HEK293 (cell line): Measurements from ENCODE around the gene IL1RAP.

Experiments
- CTCF ChIA-PET: fragments of 350-600 bp; formaldehyde crosslinking; extraction: SDS; loops from one replicate; lab custom pipeline; 2021; ENCODE audit warnings: antibody characterized with exemption; lab: Yijun Ruan, JAX
- POLR2A ChIA-PET: fragments of 300-600 bp; formaldehyde crosslinking; extraction: SDS; loops from one replicate; lab custom pipeline; 2020; ENCODE audit warnings: antibody characterized with exemption, inconsistent platforms; lab: Yijun Ruan, JAX
- H3K27ac ChIP-seq: fragments of 200-500 bp; sonication (Bioruptor generic); 2 replicates; pipeline ENCODE4 v1.5.1; 2014; ENCODE audit warnings: low read depth, low read length, control low read depth, inconsistent platforms; ENCODE audit errors: extremely low read depth
- H3K36me3 ChIP-seq, 2 experiments: fragments of 200-500 bp in 1 of 2; sonication (Bioruptor generic) in 1 of 2; 1 replicate in 1 of 2; 2 replicates in 1 of 2; pipeline ENCODE4 v1.5.1; 2014 to 2017; ENCODE audit warnings: inconsistent platforms in 2 of 2, low read length in 2 of 2; ENCODE audit not compliant: control insufficient read depth in 2 of 2, insufficient read depth in 1 of 2
- H3K4me1 ChIP-seq: fragments of 200-500 bp; sonication (Bioruptor generic); 2 replicates; pipeline ENCODE4 v1.5.1; 2014; ENCODE audit warnings: mild to moderate bottlenecking, low read length, inconsistent platforms; ENCODE audit not compliant: control insufficient read depth, insufficient read depth
- H3K4me3 ChIP-seq: 2 replicates; pipeline ENCODE4 v1.5.1; 2011; ENCODE audit warnings: low read depth, mild to moderate bottlenecking, control low read depth, low read length, moderate library complexity
- H3K9me3 ChIP-seq: fragments of 200-500 bp; sonication (Bioruptor generic); 2 replicates; pipeline ENCODE4 v1.5.1; 2014; ENCODE audit warnings: low read depth, low read length, inconsistent platforms; ENCODE audit not compliant: control insufficient read depth, insufficient read depth
- HIC1 ChIP-seq: fragments of 450-650 bp; formaldehyde crosslinking; IDR thresholded peaks from 2 replicates; pipeline ENCODE4 v1.5.1; 2016; ENCODE audit warnings: missing biosample characterization, missing genetic modification characterization
- KLF16 ChIP-seq: fragments of 450-650 bp; formaldehyde crosslinking; IDR thresholded peaks from 2 replicates; pipeline ENCODE4 v1.5.1; 2017; ENCODE audit warnings: missing biosample characterization, missing genetic modification characterization
- KLF7 ChIP-seq: fragments of 450-650 bp; formaldehyde crosslinking; IDR thresholded peaks from 2 replicates; pipeline ENCODE4 v1.5.1; 2016; ENCODE audit warnings: missing biosample characterization, missing genetic modification characterization, borderline replicate concordance
- SCRT1 ChIP-seq: fragments of 450-650 bp; formaldehyde crosslinking; IDR thresholded peaks from 2 replicates; pipeline ENCODE4 v1.5.1; 2016; ENCODE audit warnings: missing biosample characterization, missing genetic modification characterization, borderline replicate concordance
- ZNF169 ChIP-seq: fragments of 450-650 bp; formaldehyde crosslinking; IDR thresholded peaks from 2 replicates; pipeline ENCODE4 v1.5.1; 2016; ENCODE audit warnings: missing biosample characterization, missing genetic modification characterization
- ZNF184 ChIP-seq: fragments of 450-650 bp; IDR thresholded peaks from 2 replicates; pipeline ENCODE4 v1.5.1; 2018; ENCODE audit warnings: missing biosample characterization, mild to moderate bottlenecking, missing genetic modification characterization
- ZNF19 ChIP-seq: fragments of 450-650 bp; formaldehyde crosslinking; IDR thresholded peaks from 2 replicates; pipeline ENCODE4; 2016; ENCODE audit warnings: missing biosample characterization, missing genetic modification characterization, low read depth
- ZNF2 ChIP-seq: fragments of 450-650 bp; formaldehyde crosslinking; IDR thresholded peaks from 2 replicates; pipeline ENCODE4 v1.5.1; 2016; ENCODE audit warnings: missing biosample characterization, missing genetic modification characterization
- ZNF266 ChIP-seq: fragments of 450-650 bp; formaldehyde crosslinking; IDR thresholded peaks from 2 replicates; pipeline ENCODE4 v1.5.1; 2016; ENCODE audit warnings: missing biosample characterization, missing genetic modification characterization, low read depth
- ZNF433 ChIP-seq: fragments of 450-650 bp; formaldehyde crosslinking; IDR thresholded peaks from 2 replicates; pipeline ENCODE4 v1.5.1; 2016; ENCODE audit warnings: missing biosample characterization, missing genetic modification characterization, low read depth
- ZNF449 ChIP-seq: fragments of 450-650 bp; formaldehyde crosslinking; IDR thresholded peaks from 2 replicates; pipeline ENCODE4 v1.5.1; 2017; ENCODE audit warnings: missing biosample characterization, mild to moderate bottlenecking, missing genetic modification characterization, moderate library complexity
- ZNF513 ChIP-seq: fragments of 450-650 bp; IDR thresholded peaks from 2 replicates; pipeline ENCODE4 v1.5.1; 2018; ENCODE audit warnings: missing biosample characterization, missing genetic modification characterization
- ZNF521 ChIP-seq: fragments of 450-650 bp; formaldehyde crosslinking; IDR thresholded peaks from 2 replicates; pipeline ENCODE4 v1.5.1; 2017; ENCODE audit warnings: missing biosample characterization, mild to moderate bottlenecking, missing genetic modification characterization
- ZNF624 ChIP-seq: fragments of 450-650 bp; formaldehyde crosslinking; IDR thresholded peaks from 2 replicates; pipeline ENCODE4 v1.5.1; 2017; ENCODE audit warnings: missing biosample characterization, missing genetic modification characterization
- ZNF707 ChIP-seq: fragments of 450-650 bp; formaldehyde crosslinking; IDR thresholded peaks from 2 replicates; pipeline ENCODE4 v1.5.1; 2016; ENCODE audit warnings: missing biosample characterization, missing genetic modification characterization
- ZNF776 ChIP-seq: fragments of 450-650 bp; formaldehyde crosslinking; IDR thresholded peaks from 2 replicates; pipeline ENCODE4 v1.5.0; 2017; ENCODE audit warnings: missing biosample characterization, missing genetic modification characterization, borderline replicate concordance
- ZNF777 ChIP-seq: fragments of 450-650 bp; formaldehyde crosslinking; IDR thresholded peaks from 2 replicates; pipeline ENCODE4 v1.5.1; 2017; ENCODE audit warnings: missing biosample characterization, missing genetic modification characterization, borderline replicate concordance
- ZNF792 ChIP-seq: fragments of 450-650 bp; formaldehyde crosslinking; IDR thresholded peaks from 2 replicates; pipeline ENCODE4 v1.5.1; 2016; ENCODE audit warnings: missing biosample characterization, missing genetic modification characterization
- ZNF830 ChIP-seq: fragments of 450-650 bp; IDR thresholded peaks from 2 replicates; pipeline ENCODE4 v1.5.0; 2018; ENCODE audit warnings: missing biosample characterization, missing genetic modification characterization, low read depth, mild to moderate bottlenecking, moderate library complexity
- ZXDB ChIP-seq: fragments of 450-650 bp; formaldehyde crosslinking; IDR thresholded peaks from 2 replicates; pipeline ENCODE4 v1.5.1; 2016; ENCODE audit warnings: missing biosample characterization, missing genetic modification characterization

The IL1RAP gene

GRCh38 chr3:190556351-190556750 is 42.5 kb downstream of the IL1RAP start:
- no peak overlapping the region for H3K27ac ChIP-seq
- TF ChIP-seq ZNF449 (no peak), ZNF792 (no peak), ZNF707 (tag by site-specific recombination) (no peak), SCRT1 (tag by site-specific recombination) (no peak), ZNF2 (tag by site-specific recombination) (no peak), ZNF521 (tag by site-specific recombination) (no peak), ZNF830 (tag by site-specific recombination) (no peak), ZNF433 (no peak)
- no peaks in the 10 kb centered on the region for H3K4me1 ChIP-seq
- no peaks in the 10 kb centered on the region for H3K36me3 ChIP-seq
- H3K4me3 ChIP-seq, result no peak overlapping the region
- CTCF ChIA-PET, result no interaction called here
- POLR2A ChIA-PET, result no interaction called here
- no peaks in the 10 kb centered on the region for H3K9me3 ChIP-seq

- ChIA-PET POLR2A (no interaction called here), CTCF (no interaction called here)
- Histone ChIP-seq H3K27ac (no peak overlapping the region), H3K4me1 (no peaks in the 10 kb centered on the region)
- no peak for TF ChIP-seq ZNF521 (tag by site-specific recombination)
- no peak for TF ChIP-seq ZNF513 (tag by site-specific recombination)
- TF ChIP-seq, all 188 proteins: peak for 0
- Histone ChIP-seq H3K9me3 (no peaks in the 10 kb centered on the region), H3K36me3 (no peaks in the 10 kb centered on the region), H3K4me3 (no peak overlapping the region)
Measured at GRCh38 chr3:190557296-190557695, 43.4 kb downstream of the IL1RAP start.

- Histone ChIP-seq H3K4me1 (no peaks in the 10 kb centered on the region), H3K4me3 (no peak overlapping the region), H3K9me3 (no peaks in the 10 kb centered on the region), H3K36me3 (no peaks in the 10 kb centered on the region), H3K27ac (no peak overlapping the region)
- CTCF ChIA-PET, result interaction anchor here (0.7 kb wide), 1 partner anchor 148 kb away, joined by 4 read pairs; no protein-coding TSS in a partner anchor
- no peak for TF ChIP-seq KLF16 (tag by site-specific recombination)
- TF ChIP-seq ZNF184 (tag by site-specific recombination), result no peak
- no peak for TF ChIP-seq KLF7
- TF ChIP-seq ZNF2 (tag by site-specific recombination), result no peak
- TF ChIP-seq HIC1, result no peak
- no peak for TF ChIP-seq ZXDB
- TF ChIP-seq ZNF777, result no peak
- no peak for TF ChIP-seq ZNF624 (tag by site-specific recombination)
- TF ChIP-seq ZNF19 (tag by site-specific recombination), result no peak
- no peak for TF ChIP-seq ZNF521 (tag by site-specific recombination)
- TF ChIP-seq ZNF776, result no peak
- TF ChIP-seq ZNF266 (tag by site-specific recombination), result no peak
- no peak for TF ChIP-seq ZNF169 (tag by site-specific recombination)
- POLR2A ChIA-PET, result no interaction called here
Measured at GRCh38 chr3:190558316-190558715, 44.4 kb downstream of the IL1RAP start.
